Measurements from ENCODE around the gene OR1J1.
A peak's percentile ranks its signal among the peaks of the same experiment; 100 is the strongest.

Gene OR1J1

GRCh38 chr9:122477826-122478225 lies at the start of gene OR1J1:
TSS of gene OR1J1 (minus strand) at chr9:122477926. CDS start at chr9:122477926, 0 bp downstream.
- DNase-seq, result no peak

GRCh38 chr9:122527193-122527592 lies 49.5 kb upstream of the OR1J1 start, which contains the start of gene OR1N1:
TSS of gene OR1N1 (minus strand) at chr9:122527293. CDS start at chr9:122527293, 0 bp downstream.
- no peak for DNase-seq

- no peak for DNase-seq
Observed at GRCh38 chr9:122526602-122527001, 48.9 kb upstream of the OR1J1 start.

GRCh38 chr9:122519376-122519775 lies 41.6 kb upstream of the OR1J1 start:
- DNase-seq, result no peak

- DNase-seq, result no peak
Observed at GRCh38 chr9:122518841-122519240, 41.1 kb upstream of the OR1J1 start, which contains the start of gene OR1J4. TSS of gene OR1J4 (plus strand) at chr9:122519141. CDS start at chr9:122519141, 0 bp downstream.

GRCh38 chr9:122518226-122518625 lies 40.5 kb upstream of the OR1J1 start:
- DNase-seq, result no peak

GRCh38 chr9:122510502-122510901 lies 32.8 kb upstream of the OR1J1 start, which contains the start of gene OR1J2:
TSS of gene OR1J2 (plus strand) at chr9:122510802. CDS start at chr9:122510802, 0 bp downstream.
- DNase-seq, result no peak

- DNase-seq, result no peak
Observed at GRCh38 chr9:122506964-122507363, 29.2 kb upstream of the OR1J1 start.

- no peak for DNase-seq
Observed at GRCh38 chr9:122498883-122499288, 21.2 kb upstream of the OR1J1 start.

GRCh38 chr9:122479062-122479461 lies 1.3 kb upstream of the OR1J1 start:
- DNase-seq, result no peak

- DNase-seq, result no peak
Observed at GRCh38 chr9:122477346-122477745, 380 bp downstream of the OR1J1 start.

GRCh38 chr9:122475717-122476116 lies 2.0 kb downstream of the OR1J1 start:
- DNase-seq, result no peak

GRCh38 chr9:122474561-122474960 lies 3.2 kb downstream of the OR1J1 start:
- no peak for DNase-seq

GRCh38 chr9:122468735-122469134 lies 9.0 kb downstream of the OR1J1 start:
- no peak for DNase-seq

- DNase-seq, result no peak
Observed at GRCh38 chr9:122466456-122466855, 11.3 kb downstream of the OR1J1 start.

GRCh38 chr9:122464633-122465567 lies 12.8 kb downstream of the OR1J1 start:
- DNase-seq, result peak in 2 of 4 experiments; percentile 24 to 33

GRCh38 chr9:122463828-122464632 lies 13.7 kb downstream of the OR1J1 start:
- DNase-seq, result no peak

GRCh38 chr9:122457787-122458186 lies 19.9 kb downstream of the OR1J1 start:
- no peak for DNase-seq

- DNase-seq, result no peak
Observed at GRCh38 chr9:122456123-122456522, 21.6 kb downstream of the OR1J1 start.

- DNase-seq, result no peak
Observed at GRCh38 chr9:122453677-122454135, 24.0 kb downstream of the OR1J1 start.

- DNase-seq, result no peak
Observed at GRCh38 chr9:122446819-122447484, 30.8 kb downstream of the OR1J1 start.

- DNase-seq, result no peak
Observed at GRCh38 chr9:122445155-122445749, 32.5 kb downstream of the OR1J1 start.
